B cell (primary cell): ENCODE measurements around the gene PROSER1. TPM values are rescaled to one million over a fixed set of nuclear protein-coding genes. Genes with fewer than 3 reads are reported as not detected.

Experiments
- ATAC-seq: fragments of 200-7000 bp; cut with Tn5 transposase; one replicate; pipeline ENCODE4 v1.10.0; 2021; ENCODE audit warnings: low read depth, mild to moderate bottlenecking, moderate number of reproducible peaks, moderate library complexity
- CTCF ChIA-PET: fragments of 350-600 bp; sonication (Branson Sonifier 250); formaldehyde crosslinking; loops from one replicate; lab custom pipeline; 2021; ENCODE audit warnings: antibody characterized with exemption, inconsistent platforms; lab: Charles Lee
- POLR2A ChIA-PET: fragments of 350-600 bp; sonication (Branson Sonifier 250); formaldehyde crosslinking; loops from one replicate; lab custom pipeline; 2021; ENCODE audit warnings: antibody characterized with exemption; lab: Charles Lee
- DNase-seq: peaks from one replicate; pipeline ENCODE4 v3.0.0; 2013
- H2AFZ ChIP-seq: 2 replicates; pipeline ENCODE4 v1.6.1; 2012; ENCODE audit warnings: mild to moderate bottlenecking, low read depth, low read length; ENCODE audit not compliant: insufficient read depth, poor library complexity, severe bottlenecking
- H3K27ac ChIP-seq, 2 donors: 1 replicate in 1 of 2; 2 replicates in 1 of 2; pipeline ENCODE4 v1.5.1; 2012 to 2013; ENCODE audit warnings: low read length in 2 of 2, mild to moderate bottlenecking in 2 of 2, moderate library complexity in 1 of 2
- H3K27me3 ChIP-seq, 4 experiments: fragments of 200-600 bp in 1 of 4; sonication (generic) in 1 of 4; replicated peaks in 1 of 4; 1 replicate in 2 of 4; 2 replicates in 2 of 4; pipeline versions ENCODE4 v1.6.1 to v1.7.0; 2013 to 2016; ENCODE audit warnings: low read length in 3 of 4, mild to moderate bottlenecking in 2 of 4, mixed read lengths in 1 of 4, moderate library complexity in 1 of 4; ENCODE audit not compliant: insufficient read depth in 4 of 4, control insufficient read depth in 3 of 4; ENCODE audit errors: control extremely low read depth in 1 of 4
- H3K36me3 ChIP-seq, 2 experiments: replicated peaks in 1 of 2; 1 replicate in 1 of 2; 2 replicates in 1 of 2; pipeline versions ENCODE4 v1.6.1 to v1.7.1; 2013; ENCODE audit warnings: low read length in 1 of 2; ENCODE audit not compliant: insufficient read depth in 2 of 2, control insufficient read depth in 1 of 2; ENCODE audit errors: control extremely low read depth in 1 of 2, extremely low read depth in 1 of 2
- H3K4me1 ChIP-seq, 2 donors: fragments of 200-600 bp in 1 of 2; sonication (generic) in 1 of 2; 1 replicate in 1 of 2; 2 replicates in 1 of 2; pipeline versions ENCODE4 v1.5.1 to v1.6.1; 2013 to 2017; ENCODE audit warnings: low read length in 2 of 2; ENCODE audit not compliant: control insufficient read depth in 2 of 2, insufficient read depth in 2 of 2
- H3K4me2 ChIP-seq: replicated peaks from 2 replicates; pipeline ENCODE3; 2012; ENCODE audit warnings: mild to moderate bottlenecking, low read depth, low read length; ENCODE audit not compliant: poor library complexity, severe bottlenecking
- H3K4me3 ChIP-seq, 5 experiments: fragments of 200-600 bp in 1 of 5; sonication (generic) in 1 of 5; 1 replicate in 3 of 5; 2 replicates in 2 of 5; pipeline versions ENCODE4 v1.5.1 to v1.7.0; 2011 to 2016; ENCODE audit warnings: low read length in 4 of 5, mild to moderate bottlenecking in 4 of 5, low read depth in 2 of 5, control low read depth in 1 of 5, moderate library complexity in 1 of 5; ENCODE audit not compliant: insufficient read depth in 1 of 5; ENCODE audit errors: control extremely low read depth in 1 of 5, extremely low read depth in 1 of 5
- H3K79me2 ChIP-seq: fragments of 200-600 bp; sonication (generic); one replicate; pipeline ENCODE4 v1.6.0; 2016; ENCODE audit warnings: low read length; ENCODE audit not compliant: control insufficient read depth, insufficient read depth
- H3K9ac ChIP-seq: fragments of 200-600 bp; sonication (generic); 2 replicates; pipeline ENCODE4 v1.6.1; 2017; ENCODE audit warnings: mild to moderate bottlenecking, low read length, moderate library complexity
- H3K9me3 ChIP-seq, 3 donors: one replicate each; pipeline versions ENCODE4 v1.6.1 to v1.7.1; 2013; ENCODE audit warnings: low read length in 2 of 3; ENCODE audit not compliant: control insufficient read depth in 2 of 3, insufficient read depth in 1 of 3; ENCODE audit errors: control extremely low read depth in 1 of 3
- H4K20me1 ChIP-seq: 2 replicates; pipeline ENCODE4 v1.6.0; 2012; ENCODE audit warnings: mild to moderate bottlenecking, low read length; ENCODE audit not compliant: insufficient read depth, control insufficient read depth, poor library complexity, severe bottlenecking
- H3K27ac Mint-ChIP-seq: one replicate; pipeline ENCODE4 v1.8.0; 2021; ENCODE audit warnings: mixed read lengths
- H3K27me3 Mint-ChIP-seq: one replicate; pipeline ENCODE4 v1.8.0; 2021; ENCODE audit warnings: mixed read lengths
- H3K4me1 Mint-ChIP-seq: one replicate; pipeline ENCODE4 v1.8.0; 2021; ENCODE audit warnings: mixed read lengths
- H3K4me3 Mint-ChIP-seq: one replicate; pipeline ENCODE4 v1.8.0; 2021; ENCODE audit warnings: mixed read lengths
- H3K9me3 Mint-ChIP-seq: one replicate; pipeline ENCODE4 v1.8.0; 2022; ENCODE audit warnings: mixed read lengths; ENCODE audit not compliant: insufficient read depth
- CTCF ChIP-seq: fragments of 200-600 bp; IDR thresholded peaks from one replicate; pipeline ENCODE4 v1.8.0; 2022; ENCODE audit warnings: antibody characterized with exemption, mild to moderate bottlenecking
- EZH2 ChIP-seq: IDR thresholded peaks from 2 replicates; pipeline ENCODE4 v1.6.1; 2012; ENCODE audit warnings: borderline replicate concordance, low read depth, mild to moderate bottlenecking, moderate library complexity, low read length; ENCODE audit not compliant: insufficient read depth, poor library complexity, severe bottlenecking
- WGBS: methylation state at CpG from one replicate; pipeline ENCODE4 v1.1.5; 2013; ENCODE audit warnings: missing lambda C conversion rate; ENCODE audit not compliant: insufficient coverage; 5-methylcytosine and 5-hydroxymethylcytosine counted together
- intact Hi-C: fragments of 100-400 bp; cut with micrococcal nuclease; formaldehyde crosslinking; loops from one replicate; pipeline ENCODE4 v1.10.0; 2022
- polyA plus RNA-seq: library from polyadenylated mRNA; depleted of rRNA; stranded (reverse); fragments of >200 nt; gene quantifications from 2 replicates; pipeline ENCODE4 v1.2.3, GENCODE V29; 2012
- total RNA-seq, 2 donors: library from RNA; stranded (reverse); fragments of 120-200 nt in 1 of 2; gene quantifications; 1 replicate in 1 of 2; 2 replicates in 1 of 2; pipeline versions ENCODE4 v1.2.3 to v1.2.4, GENCODE V29; 2013 to 2022

Gene PROSER1
- total and polyA plus RNA-seq, 2 donors (not counting 1 experiment from before 2014, with no cell fraction given) = 18.1 to 63.5 TPM

GRCh38 chr13:38980750-38981078 is 57.2 kb downstream of the PROSER1 start:
- no peak overlapping the region for H3K4me3 Mint-ChIP-seq
- POLR2A ChIA-PET = no interaction called here
- H3K27ac ChIP-seq = no peak overlapping the region
- H3K4me1 ChIP-seq = no peaks in the 10 kb centered on the region
- H3K36me3 ChIP-seq = no peaks in the 10 kb centered on the region
- H3K9me3 ChIP-seq = peaks cover 0 to 3% (median 0%) of the 10 kb centered on the region in 3 donors
- intact Hi-C loops = no loop called here
- TF ChIP-seq EZH2 (no peak), CTCF (no peak)
- H3K79me2 ChIP-seq = no peaks in the 10 kb centered on the region
- no peak overlapping the region for H3K4me2 ChIP-seq
- H3K27ac Mint-ChIP-seq = no peak overlapping the region
- peaks cover 5% of the 10 kb centered on the region for H3K9me3 Mint-ChIP-seq
- no peak overlapping the region for H3K9ac ChIP-seq
- peaks cover 0 to 2% (median 0%) of the 10 kb centered on the region in 4 experiments for H3K27me3 ChIP-seq
- CTCF ChIA-PET = interaction anchor here (0.6 kb wide), 1 partner anchor 32 kb away, joined by 3 read pairs; no protein-coding TSS in a partner anchor
- no CpG with 5 or more reads among the region's 2 CpGs for WGBS
- DNase-seq (no peak), ATAC-seq (no peak)
- no peak overlapping the region for H3K4me3 ChIP-seq
- H2AFZ ChIP-seq = no peak overlapping the region
- no peaks in the 10 kb centered on the region for H4K20me1 ChIP-seq
- no peaks in the 10 kb centered on the region for H3K4me1 Mint-ChIP-seq
- peaks cover 14% of the 10 kb centered on the region for H3K27me3 Mint-ChIP-seq

DNA sequence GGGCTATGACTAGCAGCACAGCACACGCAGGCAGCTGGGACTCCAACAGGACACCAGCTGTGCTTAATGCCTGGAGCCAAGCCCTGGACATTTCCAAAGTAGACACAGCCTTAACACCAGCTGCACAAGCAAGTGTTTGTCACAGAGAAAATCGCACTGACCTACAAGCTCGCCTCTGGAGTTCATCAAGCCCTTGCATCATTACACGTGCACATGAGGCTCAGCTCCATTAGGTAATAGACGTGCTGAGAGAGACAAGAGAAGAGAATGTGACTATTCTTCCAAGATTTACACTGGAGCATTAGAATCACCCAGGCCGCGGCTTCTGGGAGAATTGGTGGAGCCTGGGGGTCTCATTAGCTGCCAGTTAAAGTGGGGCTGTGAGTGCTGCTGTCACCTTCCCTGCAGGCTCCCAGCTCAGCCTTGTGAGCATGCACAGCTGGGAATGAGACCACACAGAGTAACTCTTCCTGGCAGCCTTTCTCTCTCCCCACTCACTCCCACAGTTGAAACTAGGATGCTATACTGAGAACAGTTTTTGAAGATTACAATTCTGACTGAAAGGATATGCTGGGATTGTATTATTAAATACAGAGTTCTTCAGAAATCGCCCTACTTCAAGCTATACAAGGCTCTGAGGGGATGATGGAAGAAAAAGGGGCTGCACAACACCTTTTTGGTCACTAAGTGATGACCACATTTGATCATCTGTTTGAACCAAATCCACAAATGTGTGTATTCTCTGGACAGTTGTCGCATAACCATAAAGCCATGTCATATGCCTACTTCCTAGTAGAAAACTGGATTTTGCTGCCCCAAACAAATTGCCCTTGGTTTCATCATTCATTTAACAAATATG is 57.8 kb downstream of the PROSER1 start:
- no peak overlapping the region for H3K4me3 ChIP-seq
- no peak overlapping the region for H3K9ac ChIP-seq
- peaks cover 0 to 3% (median 0%) of the 10 kb centered on the region in 3 donors for H3K9me3 ChIP-seq
- Mint-ChIP-seq H3K27me3 (peaks cover 14% of the 10 kb centered on the region), H3K4me1 (no peaks in the 10 kb centered on the region), H3K27ac (no peak overlapping the region), H3K9me3 (peaks cover 5% of the 10 kb centered on the region), H3K4me3 (no peak overlapping the region)
- no peak for TF ChIP-seq EZH2
- no peak for TF ChIP-seq CTCF
- H2AFZ ChIP-seq = no peak overlapping the region
- H3K27me3 ChIP-seq = peaks cover 0 to 2% (median 0%) of the 10 kb centered on the region in 4 experiments
- ChIA-PET POLR2A (no interaction called here), CTCF (no interaction called here)
- 91% methylated on average over 7 of the region's 9 CpGs for WGBS
- ATAC-seq (no peak), DNase-seq (no peak)
- H3K27ac ChIP-seq = no peak overlapping the region
- H4K20me1 ChIP-seq = no peaks in the 10 kb centered on the region
- no peaks in the 10 kb centered on the region for H3K79me2 ChIP-seq
- no peaks in the 10 kb centered on the region for H3K36me3 ChIP-seq
- no peak overlapping the region for H3K4me2 ChIP-seq
- intact Hi-C loops = no loop called here
- H3K4me1 ChIP-seq = no peaks in the 10 kb centered on the region
